ENCODE results near the gene SCO2. TPM values are rescaled to one million over a fixed set of nuclear protein-coding genes. Genes with fewer than 3 reads are reported as not detected.

Gene SCO2
- total RNA-seq: 1 to 10 TPM; 5.2 to 6.3 TPM

GRCh38 chr22:50525104-50525857, at the start of gene SCO2:
TSS of gene SCO2 (minus strand) at chr22:50525598. CDS start at chr22:50524411, 1,187 bp downstream.

DNA sequence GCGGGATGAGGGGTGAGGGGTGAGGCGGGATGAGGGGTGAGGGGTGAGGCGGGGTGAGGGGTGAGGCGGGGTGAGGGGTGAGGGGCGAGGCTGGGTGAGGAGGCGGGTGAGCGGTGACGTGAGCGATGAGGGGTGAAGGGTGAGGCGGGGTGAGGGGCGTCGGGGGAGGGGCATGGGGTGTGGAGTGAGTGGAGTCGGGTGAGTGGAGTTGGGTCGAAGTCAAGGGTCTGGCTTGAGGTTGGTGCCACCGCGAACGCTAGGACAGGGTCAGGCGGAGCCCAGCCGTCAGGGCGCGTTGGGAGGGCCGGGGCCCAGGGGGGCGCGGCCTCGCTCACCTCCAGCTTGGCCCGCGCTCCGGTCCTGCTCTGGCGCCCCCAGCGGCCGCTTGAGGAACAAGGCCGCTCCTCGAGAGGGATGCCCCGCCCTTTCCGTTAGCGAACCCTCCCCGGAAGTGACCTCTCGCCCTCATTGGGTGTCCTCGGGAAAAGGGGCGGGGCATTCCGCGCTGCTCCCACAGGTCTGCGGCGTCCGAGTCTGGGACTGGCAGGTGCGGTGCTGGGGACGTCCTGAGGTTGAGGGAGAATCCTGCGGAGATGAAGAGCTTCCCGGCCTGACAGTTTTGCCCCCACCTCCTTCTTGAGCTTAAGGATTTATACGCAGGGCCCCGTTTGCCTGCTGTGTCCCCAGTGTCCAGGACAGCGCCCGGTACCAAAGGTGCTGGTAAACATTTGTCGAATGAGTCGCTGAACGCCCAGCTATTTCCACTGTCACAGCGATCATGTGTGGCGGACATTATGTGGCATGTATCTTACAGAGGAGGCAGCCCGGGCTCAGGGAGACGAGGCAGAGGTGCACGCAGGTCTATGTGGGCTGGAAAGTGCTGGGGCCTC, 37.4 kb upstream of the SCO2 start, which contains the start of gene SYCE3:
Gene SYCE3 (minus strand): TSS at position 397 of the 890 bp plus-strand sequence. CDS start 6,514 bp downstream, outside the sequence.

GRCh38 chr22:50545522-50546325, 20.3 kb upstream of the SCO2 start, which contains the start of gene KLHDC7B:
TSS of gene KLHDC7B (plus strand) at chr22:50545899. CDS start at chr22:50546244, 345 bp downstream.

DNA sequence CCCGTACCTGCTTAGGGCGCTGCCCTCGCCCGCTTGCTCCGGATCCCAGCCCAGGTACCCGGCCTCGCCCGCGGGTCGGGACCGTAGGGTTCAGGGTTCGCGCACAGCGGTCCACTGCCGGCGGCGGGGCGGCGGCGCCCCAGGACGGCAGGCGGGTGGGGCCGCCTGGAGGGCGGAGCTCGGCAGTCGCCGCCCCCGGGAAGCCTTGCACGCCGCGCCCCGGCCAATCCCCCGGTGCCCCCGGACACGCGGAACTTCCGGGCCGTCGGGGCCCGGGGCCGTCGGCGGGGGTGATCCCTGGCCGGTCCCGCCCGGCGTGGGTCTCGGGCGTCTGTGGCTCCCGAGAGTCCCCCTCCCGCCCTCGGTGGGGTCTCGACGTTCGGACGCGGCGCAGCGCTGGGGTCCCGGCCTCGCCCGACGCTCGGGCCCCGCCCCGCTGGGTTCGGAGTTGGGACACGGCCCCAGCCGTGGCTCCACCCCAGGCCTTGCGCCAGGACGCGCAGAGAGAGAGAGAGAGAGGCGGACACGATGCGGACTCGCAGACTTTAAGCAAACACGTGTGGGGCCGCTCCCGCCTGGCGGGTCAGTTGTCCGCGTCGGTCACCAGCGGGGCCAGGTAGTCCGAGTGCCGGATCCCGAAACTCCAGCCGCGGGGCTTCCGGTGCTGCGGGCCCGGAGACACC, 4.6 kb upstream of the SCO2 start, which contains the start of gene TYMP:
Gene TYMP (minus strand): TSS at position 116 of the 683 bp plus-strand sequence. CDS start 303 bp downstream, outside the sequence.

DNA sequence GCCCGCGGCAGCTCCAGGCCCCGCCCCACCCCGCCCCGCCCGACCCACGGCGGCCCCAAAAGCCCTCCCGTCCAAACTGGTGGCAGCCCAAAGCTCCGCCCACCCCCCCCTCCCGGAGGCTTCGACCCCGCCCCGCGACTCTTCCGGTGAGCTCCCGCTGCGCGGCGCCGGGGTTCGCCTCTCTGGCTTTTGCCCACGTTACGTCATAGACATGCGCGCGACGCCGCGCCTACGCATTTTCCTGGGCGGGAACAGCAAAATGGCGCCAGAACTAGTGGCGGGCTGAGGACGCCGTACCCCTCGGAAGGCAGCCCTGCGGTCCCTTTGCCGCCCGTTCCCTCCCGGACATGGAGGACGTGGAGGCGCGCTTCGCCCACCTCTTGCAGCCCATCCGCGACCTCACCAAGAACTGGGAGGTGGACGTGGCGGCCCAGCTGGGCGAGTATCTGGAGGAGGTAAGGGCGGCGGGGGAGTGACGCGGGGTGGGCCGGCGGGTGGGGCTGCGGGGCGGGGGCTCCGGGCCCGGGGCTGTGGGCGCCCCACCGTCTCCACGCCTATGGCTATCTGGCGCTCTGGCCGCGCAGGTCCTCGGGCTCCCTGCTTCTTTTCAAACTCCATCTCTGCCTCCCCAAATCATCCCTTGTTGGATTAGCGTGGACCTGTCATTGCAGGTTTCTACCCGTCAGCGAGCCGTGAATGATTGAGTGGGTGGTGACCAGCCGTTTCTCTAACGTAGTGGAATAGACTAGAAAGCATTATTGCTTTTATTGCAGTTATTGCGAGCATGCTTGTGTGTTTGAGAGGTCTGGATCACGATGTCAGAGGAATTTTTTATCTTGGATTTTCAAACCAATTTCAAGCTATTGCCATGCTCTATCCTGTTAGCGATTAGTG, 17.2 kb downstream of the SCO2 start, which contains the start of gene NCAPH2:
Gene NCAPH2 (plus strand): TSS at position 234 of the 894 bp plus-strand sequence. CDS start 114 bp downstream, at position 348.

DNA sequence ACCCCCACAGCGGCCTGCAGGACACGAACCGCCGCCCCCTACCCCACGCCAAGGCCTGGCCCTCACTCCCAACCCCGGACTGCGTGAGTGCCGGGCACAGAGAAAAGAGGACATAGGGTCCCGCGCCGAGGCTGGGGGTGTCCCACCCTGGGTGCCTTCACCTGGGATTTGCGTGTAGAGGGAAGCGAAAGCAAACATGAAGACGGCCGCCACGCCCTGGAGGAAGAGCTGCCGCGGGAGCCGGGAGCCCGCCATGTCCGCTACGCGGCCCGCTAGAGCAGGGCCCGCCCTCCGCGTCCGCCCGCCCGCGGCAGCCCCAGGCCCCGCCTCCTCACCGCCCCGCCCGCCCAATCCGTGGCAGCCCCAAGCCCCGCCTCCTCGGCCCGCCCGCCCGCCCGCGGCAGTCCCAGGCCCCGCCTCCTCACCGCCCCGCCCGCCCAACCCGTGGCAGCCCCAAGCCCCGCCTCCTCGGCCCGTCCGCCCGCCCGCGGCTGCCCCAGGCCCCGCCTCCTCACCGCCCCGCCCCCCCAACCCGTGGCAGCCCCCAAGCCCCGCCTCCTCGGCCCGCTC, 17.9 kb downstream of the SCO2 start, which contains the start of gene LMF2:
Gene LMF2 (minus strand): TSS at position 282 of the 570 bp plus-strand sequence. CDS start 27 bp downstream, at position 255.

DNA sequence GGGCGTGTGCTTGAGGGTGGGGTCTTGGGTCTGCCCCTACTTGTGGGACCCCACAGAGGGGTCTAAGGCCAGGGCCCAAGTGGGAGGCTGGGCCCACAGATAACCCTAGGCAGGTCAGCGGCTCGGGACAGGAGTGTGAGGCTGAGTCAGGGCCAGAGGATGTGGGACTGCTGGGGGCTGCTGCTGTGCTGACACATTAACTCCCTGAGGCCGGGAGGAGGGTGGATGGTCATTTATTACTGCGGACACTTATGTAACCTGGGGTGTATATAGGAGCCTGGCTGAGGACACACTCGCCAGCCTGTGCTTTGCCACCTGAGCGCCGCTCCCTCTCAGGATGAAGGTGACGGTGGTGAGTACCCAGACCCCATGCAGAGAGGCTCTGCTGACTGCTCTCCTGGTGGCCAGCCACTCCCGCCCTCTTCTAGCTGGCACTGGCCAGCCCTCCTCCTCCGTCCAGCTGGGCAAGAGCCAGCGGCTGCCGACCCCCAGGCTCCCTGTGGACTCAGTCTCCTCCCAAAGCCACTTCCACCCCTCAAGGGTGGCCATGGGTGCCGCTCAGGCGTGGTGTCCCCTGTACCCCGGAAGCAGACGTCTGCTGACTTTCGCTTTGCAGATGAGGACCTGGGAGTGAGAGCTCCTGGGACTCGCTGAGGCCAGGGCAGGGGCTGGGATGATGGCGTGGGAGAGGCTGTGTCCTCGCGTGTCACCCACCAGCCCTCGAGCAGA, 38.7 kb downstream of the SCO2 start, which contains the start of gene MIOX:
Gene MIOX (plus strand): TSS at position 299 of the 729 bp plus-strand sequence. CDS start 39 bp downstream, at position 338.

DNA sequence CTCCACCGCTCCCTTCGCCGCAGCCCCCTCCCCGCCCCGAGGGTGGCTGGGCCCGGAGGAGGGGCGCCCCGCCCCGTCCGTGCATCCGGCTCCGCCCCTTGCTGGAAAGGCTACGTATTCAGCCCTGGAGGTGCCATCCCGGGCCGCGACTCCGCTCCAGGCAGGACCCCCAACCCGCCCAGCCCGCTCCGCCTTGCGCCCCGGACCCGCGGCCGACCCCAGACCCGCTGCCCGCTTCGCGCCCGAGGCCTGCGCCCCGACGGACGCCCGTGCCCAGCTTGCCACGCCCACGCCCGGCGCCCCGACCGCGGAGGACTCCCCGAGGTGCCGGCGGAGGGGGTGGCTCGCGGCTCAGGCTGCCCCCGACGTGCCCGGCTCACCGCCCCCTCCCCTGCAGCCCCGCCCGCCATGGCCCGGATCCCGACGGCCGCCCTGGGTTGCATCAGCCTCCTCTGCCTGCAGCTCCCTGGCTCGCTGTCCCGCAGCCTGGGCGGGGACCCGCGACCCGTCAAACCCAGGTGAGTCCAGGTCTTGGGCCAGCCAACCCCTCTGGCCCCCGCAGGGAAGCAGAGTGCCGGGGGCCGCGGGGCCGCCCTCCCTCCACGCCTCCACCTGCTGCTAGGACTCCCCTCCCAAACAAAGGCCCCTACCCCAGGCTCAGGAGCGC, 43.8 kb downstream of the SCO2 start, which contains the start of gene ADM2:
Gene ADM2 (plus strand): TSS at position 104 of the 667 bp plus-strand sequence. CDS start 305 bp downstream, at position 409.

GRCh38 chr22:50474710-50475651, 50.4 kb downstream of the SCO2 start, which contains the start of gene SBF1:
TSS of gene SBF1 (minus strand) at chr22:50475035. CDS start at chr22:50474840, 195 bp downstream.

Other genes starting within 250 kb of the SCO2 start
- gene PLXNB2, start 218.0 kb downstream of the SCO2 start, total RNA-seq: 10 to 100 TPM; 56.3 to 66.1 TPM
- gene DENND6B, start 198.6 kb downstream of the SCO2 start, total RNA-seq: 1 to 10 TPM in 1 of 2 donors, under 1 TPM in 1; 0.67 to 2.8 TPM
- 10 to 100 TPM; 40.0 to 53.3 TPM for gene PPP6R2, start 182.3 kb downstream of the SCO2 start, total RNA-seq
- gene SBF1, start 50.6 kb downstream of the SCO2 start, total RNA-seq: 10 to 100 TPM; 61.9 to 68.5 TPM
- 1 to 10 TPM in 1 of 2 donors, under 1 TPM in 1; 0.33 to 1.0 TPM for gene ADM2, start 44.1 kb downstream of the SCO2 start, total RNA-seq
- not detected for gene MIOX, start 38.7 kb downstream of the SCO2 start, total RNA-seq
- gene LMF2, start 17.9 kb downstream of the SCO2 start, total RNA-seq: 10 to 100 TPM; 49.6 to 69.9 TPM
- 10 to 100 TPM; 35.8 to 56.6 TPM for gene NCAPH2, start 17.4 kb downstream of the SCO2 start, total RNA-seq
- 100 to 1,000 TPM; 295 to 352 TPM for gene TYMP, start 4.4 kb upstream of the SCO2 start, total RNA-seq
- under 1 TPM in 1 of 2 donors, not detected in 1; under 0.01 TPM for gene KLHDC7B, start 20.3 kb upstream of the SCO2 start, total RNA-seq
- gene SYCE3, start 37.3 kb upstream of the SCO2 start, total RNA-seq: not detected
- 10 to 100 TPM in 1 of 2 donors, 1 to 10 TPM in 1; 7.7 to 15.5 TPM for gene CPT1B, start 52.8 kb upstream of the SCO2 start, total RNA-seq
- gene CHKB, start 57.3 kb upstream of the SCO2 start, total RNA-seq: 10 to 100 TPM; 25.0 to 41.3 TPM
- 1 to 10 TPM; 7.7 to 9.6 TPM for gene MAPK8IP2, start 75.2 kb upstream of the SCO2 start, total RNA-seq
- 10 to 100 TPM; 22.3 to 37.5 TPM for gene ARSA, start 102.6 kb upstream of the SCO2 start, total RNA-seq
- 1 to 10 TPM; 2.8 to 4.7 TPM for gene SHANK3, start 147.2 kb upstream of the SCO2 start, total RNA-seq
- not detected for gene ACR, start 212.6 kb upstream of the SCO2 start, total RNA-seq